Activated CD8-positive, alpha-beta memory T cell treated with anti-CD3 and anti-CD28 coated beads for 36 hours (primary cell): ENCODE results near the gene EPHB1. TPM values are rescaled to one million over a fixed set of nuclear protein-coding genes. Genes with fewer than 3 reads are reported as not detected.
"Not testable (repeated sequence)": the region's sequence is repeated elsewhere in the genome, so short reads cannot be mapped to it uniquely, and the experiment has no call there.

Experiments used
- CTCF ChIA-PET: fragments of 350-600 bp; sonication (Branson Sonifier 250); formaldehyde crosslinking; loops from one replicate; lab custom pipeline; 2021; ENCODE audit warnings: antibody characterized with exemption; lab: Charles Lee
- POLR2A ChIA-PET: fragments of 350-600 bp; sonication (Branson Sonifier 250); formaldehyde crosslinking; loops from one replicate; lab custom pipeline; 2021; ENCODE audit warnings: antibody characterized with exemption; lab: Charles Lee
- total RNA-seq, 2 experiments: library from RNA; stranded (reverse); gene quantifications; one replicate each; pipeline ENCODE4 v1.2.3, GENCODE V29; 2021

EPHB1 gene
- total RNA-seq, 2 experiments from 2014 or later: not detected

DNA sequence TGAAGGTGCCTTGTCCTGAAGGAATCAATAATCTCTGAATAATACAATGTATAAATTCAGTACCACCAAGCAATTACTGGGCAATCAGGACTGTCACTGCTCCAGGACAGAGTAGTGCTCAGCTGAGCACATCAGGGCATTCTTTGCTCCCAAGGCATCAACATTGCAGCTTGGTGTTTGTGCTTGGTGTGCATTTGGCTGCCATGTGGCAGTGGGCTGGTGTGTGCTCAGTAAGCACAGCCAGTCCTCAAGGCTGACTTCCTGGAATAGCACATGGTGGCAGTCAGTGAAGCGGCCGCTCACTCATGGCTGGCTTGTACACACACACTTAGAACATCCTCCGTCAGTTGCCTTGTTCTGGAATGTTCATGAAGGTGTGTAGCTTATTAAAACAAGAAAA is 217.0 kb downstream of the EPHB1 start:
- ChIA-PET POLR2A (no interaction called here), CTCF (no interaction called here)

DNA sequence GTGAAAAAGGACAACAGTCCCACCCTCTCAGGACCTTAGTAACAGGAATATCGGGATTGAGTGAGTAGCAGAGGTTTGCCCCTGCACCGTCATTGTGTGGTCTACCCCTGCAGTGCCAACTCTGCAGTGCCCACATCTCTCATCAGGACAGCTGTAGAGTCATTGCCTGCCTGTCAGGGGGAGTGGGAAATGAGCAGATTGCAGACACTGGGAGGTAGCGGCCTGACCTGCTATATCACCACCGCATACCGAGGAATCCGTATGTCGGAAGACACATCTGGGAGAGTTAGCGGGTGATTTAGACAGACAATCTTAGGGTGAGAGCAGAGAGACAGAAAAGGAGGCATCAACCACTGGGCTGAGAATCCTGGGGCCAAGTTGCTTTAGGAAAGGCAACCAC is 218.1 kb downstream of the EPHB1 start:
- ChIA-PET CTCF (interaction anchor here (0.6 kb wide), 1 partner anchor 909 kb away, joined by 4 read pairs; no protein-coding TSS in a partner anchor), POLR2A (no interaction called here)

DNA sequence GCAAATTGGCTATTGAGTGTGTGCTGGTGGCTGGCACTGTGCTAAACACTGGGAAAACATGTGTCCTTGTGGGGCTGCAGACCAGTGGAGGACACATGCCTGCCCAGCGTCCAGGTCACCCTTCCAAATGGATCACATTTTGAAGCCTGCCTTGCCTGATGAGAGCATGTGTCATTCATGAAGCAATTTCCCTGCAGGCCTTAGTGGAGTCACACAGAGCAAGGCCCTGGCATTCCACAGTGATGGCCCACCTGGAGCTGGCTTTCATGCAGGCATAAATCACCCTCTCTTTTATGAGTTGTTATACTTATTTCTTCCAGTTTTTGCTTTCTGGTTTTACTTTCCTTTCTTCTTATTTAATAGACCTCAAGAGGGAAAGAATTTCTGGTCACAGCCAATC is 219.5 kb downstream of the EPHB1 start:
- CTCF ChIA-PET: no interaction called here
- POLR2A ChIA-PET: no interaction called here

DNA sequence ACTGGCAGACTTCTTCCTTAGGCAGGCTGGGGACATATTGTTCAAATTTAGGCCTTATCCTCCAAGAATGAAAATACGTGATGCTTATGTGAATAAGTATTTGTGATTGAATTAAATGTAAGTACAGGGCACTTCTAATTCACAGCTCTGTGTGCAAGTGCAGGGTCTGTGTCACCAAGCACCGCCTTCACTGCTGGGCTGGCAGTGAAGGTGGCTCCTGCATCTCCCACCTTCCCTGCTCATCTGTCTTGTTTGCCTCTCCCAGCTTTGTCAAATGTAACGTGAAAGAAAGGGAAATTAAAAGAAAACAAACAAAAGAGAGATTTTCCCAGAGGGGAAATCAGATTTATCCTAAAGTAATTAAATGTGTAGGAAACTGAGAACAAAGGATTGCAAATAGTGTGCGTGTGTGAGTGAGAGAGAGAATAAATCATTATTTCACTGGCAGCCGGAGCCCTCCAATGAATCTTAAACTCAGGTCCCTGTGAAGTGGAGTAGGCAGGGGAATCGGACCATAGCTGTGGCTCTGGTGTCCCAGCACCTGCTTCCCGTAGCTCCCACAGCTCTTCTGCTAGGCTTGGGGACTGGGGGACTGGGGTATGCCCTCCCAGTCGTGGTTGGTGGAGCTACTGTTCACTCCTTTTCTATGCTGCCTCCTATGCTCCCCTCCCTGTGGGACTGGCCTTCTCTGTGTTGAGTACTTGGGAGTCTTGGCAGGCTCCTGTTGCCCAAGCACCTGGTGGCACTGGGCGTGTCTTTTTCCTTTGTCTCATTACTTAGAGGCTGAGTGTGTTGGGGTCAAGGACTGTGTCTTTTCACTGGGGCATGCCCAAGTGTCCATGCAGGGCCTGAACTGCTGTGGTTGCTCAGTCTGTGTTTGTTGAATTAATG is 222.2 kb downstream of the EPHB1 start:
- ChIA-PET CTCF (no interaction called here), POLR2A (no interaction called here)

DNA sequence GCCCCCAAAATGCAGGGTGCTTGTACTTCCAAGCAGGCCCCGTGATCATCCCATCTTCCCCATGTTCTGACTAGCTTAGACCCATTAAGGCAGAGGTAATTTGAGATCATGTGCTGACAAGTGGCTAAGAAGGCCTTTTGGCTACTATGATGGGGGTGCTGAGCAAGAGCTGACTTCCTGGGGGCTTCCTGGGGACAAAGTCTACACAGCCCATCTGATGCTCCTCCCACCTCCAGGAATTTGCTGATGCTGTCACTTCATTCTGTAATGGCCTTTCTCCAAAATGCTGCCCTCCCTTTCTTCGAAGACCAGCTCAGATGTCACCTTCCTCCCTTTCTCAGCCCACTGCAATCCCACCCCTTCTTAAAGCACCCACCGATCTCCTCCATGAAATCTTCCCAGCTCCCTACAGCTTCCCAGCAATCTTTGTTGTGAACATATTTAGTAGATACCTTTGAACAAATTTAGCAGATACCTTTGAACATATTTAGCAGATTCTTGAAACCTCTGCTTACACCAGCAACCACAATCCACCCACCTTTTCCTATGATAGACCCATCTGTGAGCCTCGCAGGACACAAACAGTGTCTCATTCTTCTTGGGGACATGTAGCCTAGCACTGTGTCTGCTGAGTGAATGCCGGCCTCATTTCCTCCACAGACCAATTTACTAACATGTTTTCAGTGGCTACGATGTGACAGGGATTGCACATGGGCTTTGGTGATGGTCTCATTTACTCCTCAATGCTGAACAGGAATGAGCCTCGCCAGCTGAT is 223.3 kb downstream of the EPHB1 start:
- ChIA-PET POLR2A (no interaction called here), CTCF (no interaction called here)

- ChIA-PET POLR2A (no interaction called here), CTCF (no interaction called here)
Observed at GRCh38 chr3:135020181-135020580, 225.1 kb downstream of the EPHB1 start.

- ChIA-PET POLR2A (no interaction called here), CTCF (no interaction called here)
Observed at GRCh38 chr3:135023996-135024658, 229.1 kb downstream of the EPHB1 start.

DNA sequence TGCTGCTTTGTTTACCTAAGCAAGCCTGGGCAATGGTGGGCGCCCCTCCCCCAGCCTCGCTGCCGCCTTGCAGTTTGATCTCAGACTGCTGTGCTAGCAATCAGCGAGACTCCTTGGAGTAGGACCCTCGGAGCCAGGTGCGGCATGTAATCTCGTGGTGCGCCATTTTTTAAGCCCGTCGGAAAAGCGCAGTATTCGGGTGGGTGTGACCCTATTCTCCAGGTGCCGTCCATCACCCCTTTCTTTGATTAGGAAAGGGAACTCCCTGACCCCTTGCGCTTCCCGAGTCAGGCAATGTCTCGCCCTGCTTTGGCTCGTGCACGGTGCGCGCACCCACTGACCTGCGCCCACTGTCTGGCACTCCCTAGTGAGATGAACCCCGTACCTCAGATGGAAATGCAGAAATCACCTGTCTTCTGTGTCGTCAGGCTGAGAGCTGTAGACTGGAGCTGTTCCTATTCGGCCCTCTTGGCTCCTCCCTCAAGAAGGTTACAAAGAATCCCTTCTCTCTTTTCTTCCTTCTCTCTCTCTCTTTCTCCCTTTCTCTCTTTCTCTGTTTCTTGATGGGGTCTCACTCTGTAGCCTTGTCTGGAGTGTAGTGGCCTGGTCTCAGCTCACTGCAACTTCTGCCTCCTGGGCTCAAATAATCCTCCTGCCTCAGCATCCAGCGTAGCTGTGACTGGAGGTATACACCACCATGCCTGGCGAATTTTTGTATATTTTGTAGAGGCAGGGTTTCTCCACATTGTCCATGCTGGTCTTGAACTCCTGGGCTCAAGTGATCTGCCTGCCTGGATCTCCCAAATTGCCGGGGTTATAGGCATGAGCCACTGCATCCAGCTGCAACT is 235.9 kb downstream of the EPHB1 start:
- POLR2A ChIA-PET, CTCF ChIA-PET: not testable (repeated sequence)

GRCh38 chr3:135033737-135034136 is 238.7 kb downstream of the EPHB1 start:
- ChIA-PET POLR2A (no interaction called here), CTCF (no interaction called here)

GRCh38 chr3:135034291-135034768 is 239.3 kb downstream of the EPHB1 start:
- POLR2A ChIA-PET: no interaction called here
- CTCF ChIA-PET: no interaction called here

DNA sequence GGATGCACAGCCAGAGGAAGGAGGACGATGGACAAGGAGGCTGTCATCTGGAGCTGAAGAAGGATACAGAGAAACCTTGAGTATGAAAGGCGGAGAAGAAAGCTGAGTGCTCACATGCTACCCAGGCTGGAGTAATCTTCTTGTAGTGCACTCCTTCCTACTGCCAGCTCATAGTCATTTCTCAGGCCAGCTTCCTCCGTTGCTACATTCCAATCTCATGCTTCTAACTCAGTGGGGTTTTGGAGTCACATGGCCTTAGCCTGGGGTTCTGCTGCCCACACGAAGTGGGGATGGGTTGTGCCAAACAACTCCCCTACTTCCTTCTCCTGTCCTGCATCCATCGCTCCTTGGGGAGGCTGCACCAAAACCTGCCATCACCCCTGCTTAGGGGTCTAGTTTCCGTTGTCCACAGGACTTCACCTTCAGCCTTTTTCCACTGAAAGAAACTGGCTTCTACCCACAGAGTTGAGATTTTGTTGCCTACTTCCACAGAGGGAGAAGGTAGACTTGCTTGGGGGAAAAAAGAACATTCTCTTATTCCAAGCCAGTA is 239.9 kb downstream of the EPHB1 start:
- CTCF ChIA-PET: no interaction called here
- POLR2A ChIA-PET: no interaction called here

GRCh38 chr3:135038186-135038585 is 243.1 kb downstream of the EPHB1 start:
- ChIA-PET POLR2A (no interaction called here), CTCF (no interaction called here)

- POLR2A ChIA-PET, CTCF ChIA-PET: not testable (repeated sequence)
Observed at GRCh38 chr3:135039536-135039935, 244.5 kb downstream of the EPHB1 start.

GRCh38 chr3:135040321-135041240 is 245.5 kb downstream of the EPHB1 start:
- POLR2A ChIA-PET: no interaction called here
- CTCF ChIA-PET: no interaction called here

DNA sequence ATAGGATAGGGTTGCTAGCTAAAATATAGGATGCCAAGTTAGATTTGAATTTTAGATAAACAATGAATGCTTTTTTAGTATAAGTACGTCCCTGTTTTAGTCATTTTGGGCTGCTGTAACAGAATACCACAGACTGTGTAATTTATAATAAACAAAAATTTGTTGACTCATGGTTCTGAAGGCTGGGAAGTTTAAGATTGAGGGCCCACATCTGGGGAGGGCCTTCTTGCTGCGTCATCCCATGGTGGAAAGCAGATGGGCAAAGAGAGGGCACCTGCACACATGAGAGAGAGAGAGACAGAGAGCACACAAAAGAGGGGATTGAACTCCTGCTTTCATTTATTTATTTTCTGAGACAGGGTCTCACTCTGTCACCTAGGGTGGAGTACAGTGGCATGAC is 246.5 kb downstream of the EPHB1 start:
- POLR2A ChIA-PET: no interaction called here
- CTCF ChIA-PET: no interaction called here

GRCh38 chr3:135047061-135047460 is 252.0 kb downstream of the EPHB1 start:
- POLR2A ChIA-PET: no interaction called here
- CTCF ChIA-PET: no interaction called here

DNA sequence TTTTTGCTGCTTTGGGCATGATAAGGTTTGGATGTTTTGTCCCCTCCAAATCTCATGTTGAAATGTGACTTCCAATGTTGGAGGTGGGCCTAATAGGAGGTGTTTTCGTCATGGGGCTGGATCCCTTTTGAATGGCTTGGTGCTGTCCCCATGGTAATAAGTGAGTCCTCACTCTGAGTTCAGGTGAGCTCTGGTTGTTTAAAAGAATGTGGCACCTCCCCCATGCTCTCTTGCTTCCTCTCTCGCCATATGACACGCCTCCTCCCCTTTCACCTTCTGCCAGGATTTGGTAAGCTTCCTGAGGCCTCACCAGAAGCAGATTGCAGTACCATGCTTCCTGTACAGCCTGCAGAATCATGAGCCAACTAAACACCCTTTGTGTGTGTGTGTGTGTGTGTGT is 255.5 kb downstream of the EPHB1 start:
- CTCF ChIA-PET: no interaction called here
- POLR2A ChIA-PET: no interaction called here

DNA sequence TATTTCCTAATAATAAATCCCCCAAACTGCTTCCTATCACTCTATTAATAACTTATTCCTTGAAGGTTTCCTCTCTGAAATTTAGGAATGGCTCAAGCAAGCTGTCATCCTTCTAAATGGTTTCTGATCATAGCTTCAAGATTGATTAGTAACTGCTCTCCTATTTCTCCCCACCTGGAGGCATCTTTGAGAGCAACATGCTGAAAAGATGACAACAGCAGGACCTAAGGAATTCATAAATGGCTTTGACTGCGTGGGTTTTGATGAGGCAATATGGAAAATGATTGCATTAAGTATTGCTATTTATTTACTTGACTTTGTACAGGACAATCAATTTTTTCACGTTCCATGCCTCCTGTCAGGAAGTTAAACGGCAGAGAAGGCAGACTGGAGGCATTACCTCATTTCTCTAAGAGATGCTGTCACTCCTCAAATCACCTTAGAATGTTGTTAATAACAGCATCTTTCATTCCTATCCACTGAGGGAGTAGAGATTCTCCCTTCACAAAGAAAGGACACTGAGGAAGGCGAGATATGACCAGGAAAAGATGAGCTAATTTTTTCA is 256.4 kb downstream of the EPHB1 start:
- CTCF ChIA-PET: no interaction called here
- POLR2A ChIA-PET: no interaction called here
